ENCODE results near the gene CHST15. TPM values are rescaled to one million over a fixed set of nuclear protein-coding genes. Genes with fewer than 3 reads are reported as not detected.

The CHST15 gene
- total and polyA plus RNA-seq, 2 of the 13 experiments (the other 11 are each of a cell fraction or from before 2014, with no cell fraction given): 1.4 to 94.7 TPM

DNA sequence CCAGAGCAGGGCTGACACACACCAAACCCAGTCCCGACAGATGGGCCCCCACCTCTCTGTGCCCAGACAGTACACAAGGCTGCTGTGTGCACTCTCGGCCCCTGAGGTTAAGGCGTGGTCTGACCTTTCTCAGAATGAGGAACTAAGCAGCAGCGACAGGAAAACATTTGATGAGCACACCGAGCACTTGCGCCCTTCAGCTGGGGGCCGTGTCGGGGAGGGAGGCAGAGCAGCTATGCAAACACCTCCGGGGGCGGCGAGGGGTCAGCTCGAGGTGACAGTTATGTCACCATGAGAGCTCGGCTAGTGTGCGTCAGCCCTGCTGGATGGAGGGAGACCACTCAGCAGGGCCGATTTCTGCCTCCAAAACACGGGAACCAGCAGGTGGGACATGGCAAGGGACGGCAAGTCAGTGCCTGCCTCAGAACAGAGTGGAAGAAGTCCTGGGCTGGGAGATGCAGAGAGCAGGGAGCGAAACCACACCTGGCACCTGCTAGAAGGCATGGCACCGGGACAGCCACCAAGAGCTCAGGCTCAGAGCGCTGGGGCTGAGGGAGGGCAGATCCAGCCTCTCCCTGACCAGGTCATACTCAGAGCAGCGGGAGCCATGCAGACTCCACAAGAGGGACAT is 57.4 kb downstream of the CHST15 start (continued):
- TF ChIP-seq BORCS8-MEF2B (CRISPR knock-in tag; IDR thresholded peaks at IDR 0.05): peak; percentile 65; the same call in 1 of the 2 replicates
- no peak for TF ChIP-seq ZBTB21 (CRISPR knock-in tag; IDR thresholded peaks at IDR 0.05)
- TF ChIP-seq ARHGAP35 (CRISPR knock-in tag; IDR thresholded peaks at IDR 0.05; ENCODE audit: borderline replicate concordance): peak; percentile 77; the same call in 1 of the 2 replicates
- TF ChIP-seq TP53 (CRISPR knock-in tag; conservative IDR thresholded peaks at IDR 0.05): peak; percentile 77; the same call in 1 of the 2 replicates
- TF ChIP-seq NR1H2 (CRISPR knock-in tag; IDR thresholded peaks at IDR 0.05; ENCODE audit: borderline replicate concordance, low read depth): peak; percentile 82; the same call in 1 of the 2 replicates
- TF ChIP-seq FOSL2 (CRISPR knock-in tag; IDR thresholded peaks at IDR 0.05): peak; percentile 91
- TF ChIP-seq ZNF350 (CRISPR knock-in tag; IDR thresholded peaks at IDR 0.05; ENCODE audit: borderline replicate concordance, low read depth): peak; percentile 97
- TF ChIP-seq, protein P1, sequence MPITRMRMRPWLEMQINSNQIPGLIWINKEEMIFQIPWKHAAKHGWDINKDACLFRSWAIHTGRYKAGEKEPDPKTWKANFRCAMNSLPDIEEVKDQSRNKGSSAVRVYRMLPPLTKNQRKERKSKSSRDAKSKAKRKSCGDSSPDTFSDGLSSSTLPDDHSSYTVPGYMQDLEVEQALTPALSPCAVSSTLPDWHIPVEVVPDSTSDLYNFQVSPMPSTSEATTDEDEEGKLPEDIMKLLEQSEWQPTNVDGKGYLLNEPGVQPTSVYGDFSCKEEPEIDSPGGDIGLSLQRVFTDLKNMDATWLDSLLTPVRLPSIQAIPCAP (CRISPR knock-in tag; IDR thresholded peaks at IDR 0.05; ENCODE audit: low read depth): no peak
- TF ChIP-seq SMC3 (IDR thresholded peaks at IDR 0.05; ENCODE audit: low read length): no peak
- no peak for TF ChIP-seq KLF9 (CRISPR knock-in tag; IDR thresholded peaks at IDR 0.05; ENCODE audit: low read depth)
- TF ChIP-seq, protein P2, sequence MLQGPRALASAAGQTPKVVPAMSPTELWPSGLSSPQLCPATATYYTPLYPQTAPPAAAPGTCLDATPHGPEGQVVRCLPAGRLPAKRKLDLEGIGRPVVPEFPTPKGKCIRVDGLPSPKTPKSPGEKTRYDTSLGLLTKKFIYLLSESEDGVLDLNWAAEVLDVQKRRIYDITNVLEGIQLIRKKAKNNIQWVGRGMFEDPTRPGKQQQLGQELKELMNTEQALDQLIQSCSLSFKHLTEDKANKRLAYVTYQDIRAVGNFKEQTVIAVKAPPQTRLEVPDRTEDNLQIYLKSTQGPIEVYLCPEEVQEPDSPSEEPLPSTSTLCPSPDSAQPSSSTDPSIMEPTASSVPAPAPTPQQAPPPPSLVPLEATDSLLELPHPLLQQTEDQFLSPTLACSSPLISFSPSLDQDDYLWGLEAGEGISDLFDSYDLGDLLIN (CRISPR knock-in tag; IDR thresholded peaks at IDR 0.05; ENCODE audit: borderline replicate concordance): no peak; the same call in 1 of the 2 replicates
- no peak for TF ChIP-seq NFIB (CRISPR knock-in tag; IDR thresholded peaks at IDR 0.05; ENCODE audit: borderline replicate concordance)
- TF ChIP-seq PPARG (CRISPR knock-in tag; conservative IDR thresholded peaks at IDR 0.05): peak; percentile 82
- TF ChIP-seq ZNF180 (CRISPR knock-in tag; IDR thresholded peaks at IDR 0.05; ENCODE audit: borderline replicate concordance, low read depth): no peak
- TF ChIP-seq, protein P3, sequence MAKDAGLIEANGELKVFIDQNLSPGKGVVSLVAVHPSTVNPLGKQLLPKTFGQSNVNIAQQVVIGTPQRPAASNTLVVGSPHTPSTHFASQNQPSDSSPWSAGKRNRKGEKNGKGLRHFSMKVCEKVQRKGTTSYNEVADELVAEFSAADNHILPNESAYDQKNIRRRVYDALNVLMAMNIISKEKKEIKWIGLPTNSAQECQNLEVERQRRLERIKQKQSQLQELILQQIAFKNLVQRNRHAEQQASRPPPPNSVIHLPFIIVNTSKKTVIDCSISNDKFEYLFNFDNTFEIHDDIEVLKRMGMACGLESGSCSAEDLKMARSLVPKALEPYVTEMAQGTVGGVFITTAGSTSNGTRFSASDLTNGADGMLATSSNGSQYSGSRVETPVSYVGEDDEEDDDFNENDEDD (CRISPR knock-in tag; IDR thresholded peaks at IDR 0.05; ENCODE audit: borderline replicate concordance): no peak; the same call in 1 of the 2 replicates
- no peak for TF ChIP-seq HOXA7 (CRISPR knock-in tag; IDR thresholded peaks at IDR 0.05)
- TF ChIP-seq, protein P4, sequence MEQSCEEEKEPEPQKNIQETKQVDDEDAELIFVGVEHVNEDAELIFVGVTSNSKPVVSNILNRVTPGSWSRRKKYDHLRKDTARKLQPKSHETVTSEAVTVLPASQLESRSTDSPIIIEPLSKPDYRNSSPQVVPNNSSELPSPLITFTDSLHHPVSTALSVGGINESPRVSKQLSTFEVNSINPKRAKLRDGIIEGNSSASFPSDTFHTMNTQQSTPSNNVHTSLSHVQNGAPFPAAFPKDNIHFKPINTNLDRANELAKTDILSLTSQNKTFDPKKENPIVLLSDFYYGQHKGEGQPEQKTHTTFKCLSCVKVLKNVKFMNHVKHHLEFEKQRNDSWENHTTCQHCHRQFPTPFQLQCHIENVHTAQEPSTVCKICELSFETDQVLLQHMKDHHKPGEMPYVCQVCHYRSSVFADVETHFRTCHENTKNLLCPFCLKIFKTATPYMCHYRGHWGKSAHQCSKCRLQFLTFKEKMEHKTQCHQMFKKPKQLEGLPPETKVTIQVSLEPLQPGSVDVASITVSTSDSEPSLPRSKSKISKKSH (CRISPR knock-in tag; IDR thresholded peaks at IDR 0.05; ENCODE audit: borderline replicate concordance): peak; percentile 88; the same call in 1 of the 2 replicates
- TF ChIP-seq KDM3A (CRISPR knock-in tag; IDR thresholded peaks at IDR 0.05; ENCODE audit: low read depth): peak; percentile 86
- peak; percentile 88 for TF ChIP-seq ZC3H13 (CRISPR knock-in tag; IDR thresholded peaks at IDR 0.05)
- no peak for TF ChIP-seq DNMT1 (CRISPR knock-in tag; IDR thresholded peaks at IDR 0.05)
- TF ChIP-seq HDAC2 (CRISPR knock-in tag; IDR thresholded peaks at IDR 0.05): peak; percentile 99
- TF ChIP-seq, protein P5, sequence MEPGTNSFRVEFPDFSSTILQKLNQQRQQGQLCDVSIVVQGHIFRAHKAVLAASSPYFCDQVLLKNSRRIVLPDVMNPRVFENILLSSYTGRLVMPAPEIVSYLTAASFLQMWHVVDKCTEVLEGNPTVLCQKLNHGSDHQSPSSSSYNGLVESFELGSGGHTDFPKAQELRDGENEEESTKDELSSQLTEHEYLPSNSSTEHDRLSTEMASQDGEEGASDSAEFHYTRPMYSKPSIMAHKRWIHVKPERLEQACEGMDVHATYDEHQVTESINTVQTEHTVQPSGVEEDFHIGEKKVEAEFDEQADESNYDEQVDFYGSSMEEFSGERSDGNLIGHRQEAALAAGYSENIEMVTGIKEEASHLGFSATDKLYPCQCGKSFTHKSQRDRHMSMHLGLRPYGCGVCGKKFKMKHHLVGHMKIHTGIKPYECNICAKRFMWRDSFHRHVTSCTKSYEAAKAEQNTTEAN (CRISPR knock-in tag; conservative IDR thresholded peaks at IDR 0.05): peak; percentile 96
- no peak for TF ChIP-seq ZNF570 (CRISPR knock-in tag; IDR thresholded peaks at IDR 0.05; ENCODE audit: borderline replicate concordance)
- TF ChIP-seq MEF2D (CRISPR knock-in tag; IDR thresholded peaks at IDR 0.05): peak; percentile 98

All from HepG2 (cell line).